Measurements from ENCODE around the gene SPEM2. TPM values are rescaled to one million over a fixed set of nuclear protein-coding genes. Genes with fewer than 3 reads are reported as not detected.

SPEM2 gene
- total RNA-seq, 1 experiment from 2014 or later, result 0.24 TPM

GRCh38 chr17:7403977-7404736 lies 21.3 kb upstream of the SPEM2 start, which contains the start of gene TMEM256:
Gene TMEM256 (minus strand): TSS chr17:7404097. CDS start chr17:7404084, 13 bp downstream.
- peak within 1 kb of the TSS; percentile 87 for H3K27ac ChIP-seq (ENCODE audit: low read depth, low read length, poor library complexity, severe bottlenecking)
- no peaks in the 10 kb centered on the region for H3K9me3 ChIP-seq (ENCODE audit: low read depth, low read length, poor library complexity, severe bottlenecking)
- H3K4me1 ChIP-seq (ENCODE audit: insufficient read depth, low read length, poor library complexity, severe bottlenecking), result peaks cover 17% of the 10 kb centered on the region
- BruUV-seq (replicated peaks), result no TSS peak
- POLR2A ChIA-PET (ENCODE audit: low non-redundant PET), result interaction anchor here (0.6 to 1.3 kb wide), 5 partner anchors 10 to 438 kb away, joined by 3 to 8 read pairs (median 4); partner anchors contain the start of genes NEURL4, PLSCR3 and TMEM102
- intact Hi-C loops (cut with micrococcal nuclease; ENCODE audit: unreplicated experiment), result loop anchor here (1.0 kb wide), 1 partner anchor 31 kb away; the partner anchor contains the start of gene TMEM102
- CTCF ChIA-PET, result interaction anchor here (0.6 to 1.5 kb wide), 10 partner anchors 10 to 458 kb away, joined by 3 to 7 read pairs (median 4); partner anchors contain the start of genes GABARAP and PLSCR3
- H3K27me3 ChIP-seq (replicated peaks; ENCODE audit: insufficient read depth, low read depth, low read length, poor library complexity), result no peaks in the 10 kb centered on the region
- DNase-seq (ENCODE audit: low spot score), result peak; percentile 100
- no peaks in the 10 kb centered on the region for H3K36me3 ChIP-seq (ENCODE audit: insufficient read depth, low read length, poor library complexity, severe bottlenecking)
- TF ChIP-seq, protein P1, sequence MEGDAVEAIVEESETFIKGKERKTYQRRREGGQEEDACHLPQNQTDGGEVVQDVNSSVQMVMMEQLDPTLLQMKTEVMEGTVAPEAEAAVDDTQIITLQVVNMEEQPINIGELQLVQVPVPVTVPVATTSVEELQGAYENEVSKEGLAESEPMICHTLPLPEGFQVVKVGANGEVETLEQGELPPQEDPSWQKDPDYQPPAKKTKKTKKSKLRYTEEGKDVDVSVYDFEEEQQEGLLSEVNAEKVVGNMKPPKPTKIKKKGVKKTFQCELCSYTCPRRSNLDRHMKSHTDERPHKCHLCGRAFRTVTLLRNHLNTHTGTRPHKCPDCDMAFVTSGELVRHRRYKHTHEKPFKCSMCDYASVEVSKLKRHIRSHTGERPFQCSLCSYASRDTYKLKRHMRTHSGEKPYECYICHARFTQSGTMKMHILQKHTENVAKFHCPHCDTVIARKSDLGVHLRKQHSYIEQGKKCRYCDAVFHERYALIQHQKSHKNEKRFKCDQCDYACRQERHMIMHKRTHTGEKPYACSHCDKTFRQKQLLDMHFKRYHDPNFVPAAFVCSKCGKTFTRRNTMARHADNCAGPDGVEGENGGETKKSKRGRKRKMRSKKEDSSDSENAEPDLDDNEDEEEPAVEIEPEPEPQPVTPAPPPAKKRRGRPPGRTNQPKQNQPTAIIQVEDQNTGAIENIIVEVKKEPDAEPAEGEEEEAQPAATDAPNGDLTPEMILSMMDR (conservative IDR thresholded peaks at IDR 0.05; ENCODE audit: low read depth, low read length), result no peak
- TF ChIP-seq EZH2 (IDR thresholded peaks at IDR 0.05; ENCODE audit: borderline replicate concordance, low read depth, low read length, poor library complexity, severe bottlenecking), result no peak
- peak within 1 kb of the TSS; percentile 61 for H3K4me3 ChIP-seq (ENCODE audit: low read depth, low read length, poor library complexity, severe bottlenecking)

DNA sequence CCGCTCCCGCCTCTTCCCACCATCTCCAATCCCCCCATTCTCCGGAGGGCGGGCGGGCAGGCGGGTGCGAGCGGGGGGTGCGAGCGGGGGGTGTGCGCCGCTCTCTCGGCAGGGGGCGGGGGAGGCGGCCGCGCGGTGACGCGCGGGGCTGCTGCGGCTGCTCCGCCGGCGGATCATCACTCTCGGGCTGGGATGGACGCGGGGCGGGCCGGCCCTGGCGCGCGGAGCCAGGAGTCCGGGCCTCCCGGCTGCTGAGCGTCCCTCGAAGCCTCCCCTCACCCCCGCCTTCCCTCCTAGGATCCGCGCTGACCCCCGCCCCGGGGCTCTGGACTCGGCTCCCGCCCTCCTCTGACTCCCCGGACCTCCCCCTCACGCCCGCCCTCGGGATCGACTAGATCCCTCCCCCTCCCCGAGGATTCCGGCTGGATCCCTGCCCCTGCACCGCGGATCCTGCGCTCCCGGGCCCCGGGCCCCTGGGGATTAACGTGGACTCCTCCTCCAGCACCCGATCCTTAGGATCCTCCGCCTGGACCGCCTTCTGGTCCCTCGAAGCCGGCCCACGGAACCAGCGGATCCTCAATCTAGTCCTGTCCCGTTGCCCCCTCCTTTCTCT lies 20.6 kb upstream of the SPEM2 start:
- DNase-seq (ENCODE audit: low spot score), result peak; percentile 48
- CTCF ChIA-PET, result interaction anchor here (0.6 to 1.5 kb wide), 6 partner anchors 10 to 162 kb away, joined by 3 to 7 read pairs (median 4); partner anchors contain the start of genes GABARAP and PLSCR3

More for the DNA sequence above, 20.6 kb upstream of the SPEM2 start:
- Histone ChIP-seq H3K4me3 (ENCODE audit: low read depth, low read length, poor library complexity, severe bottlenecking) (peak overlapping the region; percentile 61), H3K27me3 (replicated peaks; ENCODE audit: insufficient read depth, low read depth, low read length, poor library complexity) (no peaks in the 10 kb centered on the region), H3K9me3 (ENCODE audit: low read depth, low read length, poor library complexity, severe bottlenecking) (no peaks in the 10 kb centered on the region), H3K4me1 (ENCODE audit: insufficient read depth, low read length, poor library complexity, severe bottlenecking) (peaks cover 17% of the 10 kb centered on the region), H3K27ac (ENCODE audit: low read depth, low read length, poor library complexity, severe bottlenecking) (peak overlapping the region; percentile 87), H3K36me3 (ENCODE audit: insufficient read depth, low read length, poor library complexity, severe bottlenecking) (peaks cover 6% of the 10 kb centered on the region)
- intact Hi-C loops (cut with micrococcal nuclease; ENCODE audit: unreplicated experiment), result loop anchor here (1.0 kb wide), 1 partner anchor 30 kb away; the partner anchor contains the start of gene TMEM102
- BruUV-seq (replicated peaks), result TSS peak; percentile 37
- POLR2A ChIA-PET (ENCODE audit: low non-redundant PET), result interaction anchor here (0.6 to 0.8 kb wide), 3 partner anchors 11 to 221 kb away, joined by 3 to 4 read pairs (median 4); partner anchors contain the start of genes NEURL4 and PLSCR3
- TF ChIP-seq EZH2 (IDR thresholded peaks at IDR 0.05; ENCODE audit: borderline replicate concordance, low read depth, low read length, poor library complexity, severe bottlenecking), result no peak
- TF ChIP-seq, protein P1 (conservative IDR thresholded peaks at IDR 0.05; ENCODE audit: low read depth, low read length), result no peak
